Ovary (tissue), 3 donors: ENCODE measurements around the gene RAPGEF2.

Experiments used
- EP300 ChIP-seq: sonication (generic); formaldehyde crosslinking; IDR thresholded peaks from one replicate; pipeline ENCODE4 v1.6.1; 2017; ENCODE audit warnings: antibody characterized with exemption
- POLR2A ChIP-seq: fragments of 450-650 bp; IDR thresholded peaks from one replicate; pipeline ENCODE4 v1.6.1; 2017; ENCODE audit warnings: antibody characterized with exemption, mild to moderate bottlenecking, moderate library complexity
- TF ChIP-seq, protein P1 (sequence below), 3 donors: fragments of 450-650 bp in 2 of 3; fragments of 200-600 bp in 1 of 3; IDR thresholded peaks; one replicate each; pipeline versions ENCODE4 v1.5.1 to v1.8.0; 2016 to 2022; ENCODE audit warnings: antibody characterized with exemption in 3 of 3, mild to moderate bottlenecking in 1 of 3
- donor health status: DM: no; HTN: no; CAD: no.

DNA sequence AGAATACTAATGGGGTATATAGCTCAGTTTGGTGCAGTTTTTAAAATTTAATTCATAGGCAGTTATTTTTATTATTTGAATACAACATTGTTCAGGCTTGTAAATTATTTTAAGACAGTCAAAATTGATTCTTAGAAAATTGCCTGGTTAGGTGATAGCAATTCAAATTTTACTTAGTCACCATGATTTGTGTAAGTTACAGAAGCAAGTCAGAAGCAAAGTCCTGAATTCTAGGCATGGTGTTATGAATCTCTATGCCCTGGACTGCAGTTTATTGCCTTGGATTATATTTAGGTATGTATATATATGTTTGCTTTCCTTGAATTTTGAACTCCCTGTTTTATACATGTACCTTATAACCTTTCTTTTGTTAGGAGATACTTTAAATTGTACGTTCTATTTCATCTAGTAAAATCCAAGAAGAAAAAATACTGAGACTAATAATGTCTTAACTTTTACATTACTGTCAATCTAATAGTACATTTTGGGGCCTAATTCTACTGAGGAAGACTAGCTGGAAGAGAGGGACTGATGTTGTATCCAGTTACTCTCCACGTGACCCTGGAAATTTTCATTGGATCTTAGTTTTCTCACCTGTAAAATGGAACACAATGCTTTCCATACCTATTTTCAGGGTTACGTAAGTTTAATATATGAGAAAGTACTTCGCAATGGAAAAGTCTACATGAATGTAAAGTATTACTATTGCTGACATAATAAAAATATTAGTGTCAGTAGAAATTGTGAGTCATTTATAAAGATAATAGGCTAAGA is 25.1 kb downstream of the RAPGEF2 start:
- TF ChIP-seq, protein P1, sequence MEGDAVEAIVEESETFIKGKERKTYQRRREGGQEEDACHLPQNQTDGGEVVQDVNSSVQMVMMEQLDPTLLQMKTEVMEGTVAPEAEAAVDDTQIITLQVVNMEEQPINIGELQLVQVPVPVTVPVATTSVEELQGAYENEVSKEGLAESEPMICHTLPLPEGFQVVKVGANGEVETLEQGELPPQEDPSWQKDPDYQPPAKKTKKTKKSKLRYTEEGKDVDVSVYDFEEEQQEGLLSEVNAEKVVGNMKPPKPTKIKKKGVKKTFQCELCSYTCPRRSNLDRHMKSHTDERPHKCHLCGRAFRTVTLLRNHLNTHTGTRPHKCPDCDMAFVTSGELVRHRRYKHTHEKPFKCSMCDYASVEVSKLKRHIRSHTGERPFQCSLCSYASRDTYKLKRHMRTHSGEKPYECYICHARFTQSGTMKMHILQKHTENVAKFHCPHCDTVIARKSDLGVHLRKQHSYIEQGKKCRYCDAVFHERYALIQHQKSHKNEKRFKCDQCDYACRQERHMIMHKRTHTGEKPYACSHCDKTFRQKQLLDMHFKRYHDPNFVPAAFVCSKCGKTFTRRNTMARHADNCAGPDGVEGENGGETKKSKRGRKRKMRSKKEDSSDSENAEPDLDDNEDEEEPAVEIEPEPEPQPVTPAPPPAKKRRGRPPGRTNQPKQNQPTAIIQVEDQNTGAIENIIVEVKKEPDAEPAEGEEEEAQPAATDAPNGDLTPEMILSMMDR (IDR thresholded peaks at IDR 0.05): no peak
- TF ChIP-seq POLR2A (no peak), EP300 (no peak)
